Liver (tissue), 3 donors: ENCODE results near the gene FAM241A.

Experiments
- EGR1 ChIP-seq, 2 donors: IDR thresholded peaks; 2 replicates each; pipeline ENCODE4 v1.6.1; 2016 to 2018; ENCODE audit warnings: antibody characterized with exemption in 2 of 2, low read depth in 2 of 2
- MAX ChIP-seq: IDR thresholded peaks from 2 replicates; pipeline ENCODE4 v1.6.1; 2016; ENCODE audit warnings: antibody characterized with exemption
- RAD21 ChIP-seq, 2 donors: IDR thresholded peaks; 2 replicates each; pipeline ENCODE4 v1.6.1; 2016; ENCODE audit warnings: antibody characterized with exemption in 2 of 2, mild to moderate bottlenecking in 2 of 2
- TAF1 ChIP-seq: conservative IDR thresholded peaks from 2 replicates; pipeline ENCODE4 v1.6.1; 2016; ENCODE audit warnings: antibody characterized with exemption, mild to moderate bottlenecking
- TF ChIP-seq, protein P1 (sequence below): fragments of 150-350 bp; IDR thresholded peaks from 2 replicates; pipeline ENCODE4 v1.5.1; 2017; ENCODE audit warnings: improper control_type of control experiment, low read depth, low read length; ENCODE audit not compliant: missing input control
- donor health status: healthy.
- donor health status: healthy.

- TF ChIP-seq, protein P1, sequence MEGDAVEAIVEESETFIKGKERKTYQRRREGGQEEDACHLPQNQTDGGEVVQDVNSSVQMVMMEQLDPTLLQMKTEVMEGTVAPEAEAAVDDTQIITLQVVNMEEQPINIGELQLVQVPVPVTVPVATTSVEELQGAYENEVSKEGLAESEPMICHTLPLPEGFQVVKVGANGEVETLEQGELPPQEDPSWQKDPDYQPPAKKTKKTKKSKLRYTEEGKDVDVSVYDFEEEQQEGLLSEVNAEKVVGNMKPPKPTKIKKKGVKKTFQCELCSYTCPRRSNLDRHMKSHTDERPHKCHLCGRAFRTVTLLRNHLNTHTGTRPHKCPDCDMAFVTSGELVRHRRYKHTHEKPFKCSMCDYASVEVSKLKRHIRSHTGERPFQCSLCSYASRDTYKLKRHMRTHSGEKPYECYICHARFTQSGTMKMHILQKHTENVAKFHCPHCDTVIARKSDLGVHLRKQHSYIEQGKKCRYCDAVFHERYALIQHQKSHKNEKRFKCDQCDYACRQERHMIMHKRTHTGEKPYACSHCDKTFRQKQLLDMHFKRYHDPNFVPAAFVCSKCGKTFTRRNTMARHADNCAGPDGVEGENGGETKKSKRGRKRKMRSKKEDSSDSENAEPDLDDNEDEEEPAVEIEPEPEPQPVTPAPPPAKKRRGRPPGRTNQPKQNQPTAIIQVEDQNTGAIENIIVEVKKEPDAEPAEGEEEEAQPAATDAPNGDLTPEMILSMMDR, result no peak
- TF ChIP-seq TAF1 (no peak), EGR1 (IDR thresholded peaks at IDR 0.05; ENCODE audit: low read depth in 2 of 2) (no peak), MAX (no peak), RAD21 (IDR thresholded peaks at IDR 0.05) (no peak)
Measured at GRCh38 chr4:112102875-112103370, 42.3 kb upstream of the FAM241A start.
